HTERT RPE-1 (cell line): ENCODE data around the gene NMNAT2.

Experiments used
- in situ Hi-C: fragments of 300-500 bp; cut with MboI; formaldehyde crosslinking; loops from 4 replicates; pipeline ENCODE4 v1.14.3; 2020; ENCODE audit warnings: low sequenced_read_pairs

The NMNAT2 gene

GRCh38 chr1:183218971-183219615 lies 199.1 kb downstream of the NMNAT2 start:
- in situ Hi-C loops = no loop called here

- in situ Hi-C loops = no loop called here
These were observed 200.1 kb downstream of the NMNAT2 start for GRCh38 chr1:183218027-183218618.

- in situ Hi-C loops = no loop called here
These were observed 202.2 kb downstream of the NMNAT2 start for GRCh38 chr1:183215936-183216335.

DNA sequence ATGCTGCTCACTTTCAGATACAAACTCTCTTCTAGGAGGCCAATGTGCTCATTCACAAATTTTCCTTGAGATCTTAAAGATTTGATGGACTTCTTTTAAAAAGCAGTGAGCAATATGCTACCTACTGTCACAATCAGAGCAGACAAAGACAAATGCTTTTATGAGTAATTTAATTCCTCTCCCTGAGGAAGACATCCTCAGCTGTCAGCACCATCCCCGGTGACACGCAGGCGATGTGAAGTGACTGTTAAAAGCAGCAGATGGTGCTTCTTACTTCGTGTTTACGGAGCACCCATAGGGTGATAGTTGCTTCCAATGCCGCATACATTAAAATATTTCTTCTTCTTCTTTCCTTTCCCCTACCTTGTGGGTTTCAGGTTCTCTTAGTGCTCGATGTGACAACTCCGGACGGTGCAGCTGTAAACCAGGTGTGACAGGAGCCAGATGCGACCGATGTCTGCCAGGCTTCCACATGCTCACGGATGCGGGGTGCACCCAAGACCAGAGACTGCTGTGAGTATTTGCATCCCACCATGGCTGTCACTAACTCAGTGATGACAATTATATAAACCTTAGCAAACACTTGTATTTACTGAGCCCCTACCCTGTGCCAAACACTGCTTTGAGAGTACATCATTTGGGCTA lies 203.0 kb downstream of the NMNAT2 start:
- in situ Hi-C loops = no loop called here

GRCh38 chr1:183214021-183214970 lies 203.9 kb downstream of the NMNAT2 start:
- in situ Hi-C loops = no loop called here

- in situ Hi-C loops = no loop called here
These were observed 205.3 kb downstream of the NMNAT2 start for GRCh38 chr1:183212870-183213269.

GRCh38 chr1:183210681-183211080 lies 207.5 kb downstream of the NMNAT2 start:
- in situ Hi-C loops = no loop called here

DNA sequence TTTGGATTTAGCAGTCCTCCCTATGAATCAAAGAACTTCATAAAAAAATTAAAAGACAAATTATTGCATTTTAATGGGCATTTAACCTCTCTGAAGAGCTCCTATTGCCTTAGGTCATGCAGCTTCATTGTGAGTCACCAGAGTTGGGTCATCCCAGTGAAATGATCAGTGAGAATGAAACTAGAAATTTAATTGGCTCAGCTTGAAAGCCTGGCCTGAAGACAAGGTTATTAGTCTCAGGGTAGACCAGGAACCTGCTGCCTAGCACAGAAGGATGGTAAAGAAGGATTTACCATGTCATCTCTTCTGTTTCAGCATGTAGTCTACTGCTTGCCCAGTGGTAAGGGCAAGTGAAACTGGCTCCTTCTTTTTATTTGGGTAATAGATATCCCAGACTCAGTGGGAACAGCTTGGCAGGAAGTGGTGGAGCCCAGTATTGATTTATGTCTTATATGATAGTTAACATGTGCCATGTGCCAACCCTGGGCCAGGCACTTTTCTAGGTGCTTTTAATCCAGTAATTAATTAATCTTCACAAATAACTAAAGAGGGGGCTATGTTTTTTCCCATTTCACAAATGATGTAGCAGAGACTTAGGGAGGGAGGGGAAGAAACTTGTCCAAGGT lies 208.5 kb downstream of the NMNAT2 start:
- in situ Hi-C loops = no loop called here

- in situ Hi-C loops = no loop called here
These were observed 211.6 kb downstream of the NMNAT2 start for GRCh38 chr1:183206538-183207122.

GRCh38 chr1:183205196-183205781 lies 212.9 kb downstream of the NMNAT2 start:
- in situ Hi-C loops = no loop called here

DNA sequence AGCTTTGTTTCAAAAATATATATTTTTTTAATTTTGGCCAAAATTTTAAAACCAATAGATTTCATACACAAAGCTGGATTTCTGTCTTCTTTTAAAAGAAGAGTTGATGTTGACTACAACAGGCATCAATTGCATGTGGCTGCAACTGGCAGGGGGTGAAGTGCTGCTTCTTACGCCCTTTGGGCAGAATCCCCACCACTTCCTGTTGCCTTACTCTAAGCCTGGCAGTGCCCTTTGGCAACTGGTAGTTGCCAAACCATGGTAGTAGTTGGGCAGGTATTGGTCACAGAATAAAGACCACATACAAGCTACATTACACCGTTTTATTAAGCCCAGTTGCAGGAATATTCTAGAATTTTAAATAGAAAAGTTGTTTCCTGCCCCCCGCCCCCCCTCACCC lies 215.1 kb downstream of the NMNAT2 start:
- in situ Hi-C loops = no loop called here

DNA sequence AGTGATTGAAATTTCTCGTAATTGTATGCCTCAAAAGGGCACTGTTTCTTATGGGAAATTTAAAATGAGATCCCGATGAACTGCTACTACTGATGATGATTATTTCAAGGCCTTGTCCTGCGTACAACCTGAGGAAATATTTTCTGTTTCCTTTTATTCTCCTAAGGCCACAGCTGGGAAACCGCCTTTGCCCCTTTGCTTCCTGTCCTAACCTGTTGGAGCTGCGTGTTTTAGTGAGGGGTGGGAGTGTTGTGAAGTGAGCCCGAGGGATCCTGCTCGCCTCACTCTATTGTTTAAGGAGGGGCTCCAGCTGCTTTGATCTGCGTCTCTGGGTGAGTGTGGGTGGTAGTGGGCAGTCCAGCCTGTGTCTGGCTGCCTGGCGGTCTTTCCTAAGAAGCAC lies 217.7 kb downstream of the NMNAT2 start:
- in situ Hi-C loops = no loop called here

DNA sequence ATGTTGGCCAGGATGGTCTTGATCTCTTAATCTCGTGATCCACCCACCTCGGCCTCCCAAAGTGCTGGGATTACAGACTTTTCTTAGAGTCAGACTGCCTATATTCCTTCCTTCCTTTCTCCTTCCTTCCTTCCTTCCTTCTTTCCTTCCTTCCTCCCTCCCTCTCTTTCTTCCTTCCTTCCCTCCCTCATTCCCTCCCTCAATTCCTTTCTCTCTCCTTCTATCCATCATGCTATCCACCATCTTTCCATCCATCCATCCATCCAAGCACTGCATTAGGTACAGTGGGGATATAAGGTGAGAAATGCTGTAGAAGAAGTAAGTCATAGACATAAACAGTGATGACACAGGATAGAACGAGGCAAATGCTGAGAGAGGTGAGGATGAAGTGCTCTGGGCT lies 218.9 kb downstream of the NMNAT2 start:
- in situ Hi-C loops = no loop called here

GRCh38 chr1:183198463-183198862 lies 219.7 kb downstream of the NMNAT2 start:
- in situ Hi-C loops = no loop called here
